ENCODE data around the gene NEAT1.

NEAT1 gene

DNA sequence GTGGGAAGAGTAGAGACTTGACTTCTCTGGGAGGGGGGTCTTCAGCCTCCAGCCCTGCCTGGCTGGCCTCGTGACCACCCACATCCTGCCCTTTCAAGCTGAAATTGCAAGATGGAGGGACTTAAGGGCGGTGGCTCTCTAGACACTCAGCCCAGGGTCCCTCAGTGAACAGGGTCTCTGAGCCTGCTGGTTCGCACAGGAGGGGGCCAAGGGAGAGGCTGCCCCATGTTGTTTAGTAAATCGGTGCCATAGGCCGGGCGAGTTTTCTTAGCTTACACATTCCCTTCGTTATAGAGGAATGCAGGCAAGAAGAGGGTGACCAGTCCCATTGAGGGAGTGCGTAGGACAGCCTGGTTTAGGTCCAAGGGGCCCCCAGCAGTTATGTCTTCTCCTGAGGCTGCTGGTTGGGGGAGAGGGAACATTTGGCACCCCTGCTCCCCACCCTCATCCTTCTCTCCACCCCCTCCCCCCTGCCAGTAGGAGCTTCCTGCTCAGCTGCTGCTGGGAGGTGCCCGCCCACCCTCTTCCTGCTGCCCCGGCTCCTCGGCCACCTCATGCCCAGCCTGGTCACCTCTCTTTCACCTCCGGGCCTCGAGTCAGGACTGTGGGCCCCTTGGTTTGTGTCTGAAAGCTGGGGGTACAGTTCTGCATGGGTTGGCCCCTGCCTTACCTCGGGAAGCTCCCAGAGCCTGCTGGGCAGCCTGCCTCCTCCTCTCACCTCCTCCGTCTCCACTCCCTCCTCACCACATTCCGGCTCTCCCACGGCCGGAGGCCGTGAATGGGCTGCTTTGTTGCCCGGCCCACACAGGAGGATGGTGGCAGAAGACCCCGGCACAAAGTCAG is 32.3 kb upstream of the NEAT1 start:
- DNase-seq, result no peak

- DNase-seq, result peak; percentile 30
These were observed 31.6 kb upstream of the NEAT1 start for GRCh38 chr11:65390996-65391395.

GRCh38 chr11:65392186-65392829 is 30.3 kb upstream of the NEAT1 start:
- no peak for DNase-seq

- DNase-seq, result no peak
These were observed 29.7 kb upstream of the NEAT1 start for GRCh38 chr11:65392899-65393298.

DNA sequence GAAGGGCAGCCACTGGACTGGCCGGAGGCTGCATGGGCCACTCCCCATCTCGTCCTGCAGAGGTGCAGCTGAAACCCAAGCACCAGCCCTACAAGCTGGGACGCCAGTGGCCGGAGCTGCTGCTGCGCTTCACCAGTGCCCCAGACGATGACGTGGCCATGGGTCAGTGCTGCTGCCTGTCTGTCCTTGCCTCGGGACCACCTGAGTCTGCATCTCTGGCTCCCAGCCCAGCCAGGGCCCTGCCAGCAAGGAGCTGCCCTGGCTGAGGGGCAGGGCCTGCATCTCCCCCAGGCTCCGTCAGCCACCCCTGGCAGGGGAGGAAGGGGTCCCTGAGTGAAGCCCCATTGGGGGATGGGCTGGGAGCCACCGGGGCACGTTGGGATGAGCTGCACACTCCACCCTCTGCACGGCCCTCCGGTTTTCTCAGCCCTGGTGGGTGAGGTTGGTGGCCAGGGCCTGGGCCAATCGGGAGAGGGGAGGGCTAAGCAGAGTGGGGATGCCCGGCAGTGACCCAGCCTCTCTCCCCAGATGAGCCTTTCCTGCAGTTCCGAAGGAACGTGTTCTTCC is 29.0 kb upstream of the NEAT1 start:
- no peak for DNase-seq

GRCh38 chr11:65394125-65394536 is 28.5 kb upstream of the NEAT1 start:
- DNase-seq, result no peak

GRCh38 chr11:65395961-65396530 is 26.6 kb upstream of the NEAT1 start:
- no peak for DNase-seq

- no peak for DNase-seq
These were observed 25.5 kb upstream of the NEAT1 start for GRCh38 chr11:65396769-65397745.

- no peak for DNase-seq
These were observed 24.2 kb upstream of the NEAT1 start for GRCh38 chr11:65398362-65398910.

DNA sequence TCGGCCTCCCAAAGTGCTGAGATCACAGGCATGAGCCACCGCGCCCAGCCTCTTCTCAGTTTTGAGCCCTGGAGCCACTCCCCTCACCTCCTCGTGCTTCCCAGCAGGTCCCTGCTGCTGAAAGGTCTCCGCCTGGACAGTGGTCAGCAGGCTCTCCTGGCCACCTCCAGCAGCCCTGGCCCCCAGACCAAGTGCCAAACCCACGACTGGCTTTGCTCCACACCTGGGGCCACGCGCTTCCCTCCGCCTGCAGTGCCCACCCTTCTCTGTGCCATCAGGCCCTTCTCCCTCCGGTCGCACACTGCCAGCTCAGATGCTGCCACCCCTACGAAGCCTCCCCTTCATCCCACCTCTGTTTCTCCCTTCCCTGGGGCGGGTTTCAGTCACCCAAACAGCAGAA is 23.3 kb upstream of the NEAT1 start:
- no peak for DNase-seq

DNA sequence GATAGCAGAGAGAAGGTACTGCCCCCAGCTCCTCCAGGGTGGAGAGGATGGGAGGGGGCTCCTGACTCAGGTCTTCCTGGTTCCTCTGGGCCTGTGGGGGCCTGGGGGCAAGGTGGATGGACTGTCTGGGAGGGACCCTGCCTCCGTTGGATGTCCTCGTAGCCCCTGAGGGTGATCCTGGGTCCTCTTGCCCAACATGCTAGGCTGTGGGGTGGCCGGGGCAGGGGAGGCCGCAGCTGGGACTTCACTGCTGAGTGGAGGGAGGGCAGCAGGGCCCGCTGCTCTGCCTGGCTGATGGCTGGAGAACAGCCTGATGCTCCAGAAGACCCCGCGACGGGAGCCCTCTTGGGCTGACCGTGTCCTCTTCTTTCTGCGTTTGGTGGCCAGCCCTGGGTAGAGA is 22.8 kb upstream of the NEAT1 start:
- no peak for DNase-seq

GRCh38 chr11:65400307-65401072 is 22.1 kb upstream of the NEAT1 start:
- DNase-seq, result no peak

DNA sequence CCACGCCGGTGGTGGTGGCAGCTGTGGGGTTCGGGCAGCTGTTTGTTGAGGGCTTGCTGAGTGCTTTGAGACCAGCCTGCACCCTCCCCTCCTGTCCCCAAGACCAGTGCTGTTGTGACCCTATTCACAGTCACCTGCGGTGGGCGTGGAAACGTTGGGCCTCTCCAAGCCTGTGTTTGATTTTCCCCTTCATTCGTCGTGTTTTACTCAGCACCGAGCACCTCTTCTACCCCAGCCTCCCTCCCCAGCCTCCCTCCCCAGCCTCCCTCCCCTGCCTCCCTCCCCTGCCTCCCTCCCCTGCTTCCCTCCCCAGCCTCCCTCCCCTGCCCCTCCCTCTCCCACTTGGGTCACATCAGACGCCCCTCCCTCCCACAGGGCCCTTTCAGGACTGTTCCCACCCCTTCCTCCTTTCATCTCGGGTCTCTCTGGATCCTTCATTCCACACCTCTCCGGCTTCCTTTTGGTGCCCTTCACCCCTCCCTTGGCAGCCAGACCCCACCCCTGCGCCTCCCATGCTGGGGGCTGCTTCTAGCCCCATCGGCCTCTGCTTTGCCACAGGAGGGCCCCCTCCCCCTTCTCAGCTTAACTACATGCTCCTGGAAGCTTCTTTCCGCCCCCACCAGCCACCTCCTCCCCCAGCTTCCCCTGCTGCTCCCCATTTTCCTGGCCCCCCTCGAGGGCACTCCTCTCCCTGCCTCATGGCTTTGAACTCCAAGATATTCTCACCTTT is 21.4 kb upstream of the NEAT1 start:
- no peak for DNase-seq

- no peak for DNase-seq
These were observed 20.8 kb upstream of the NEAT1 start for GRCh38 chr11:65401803-65402248.

DNA sequence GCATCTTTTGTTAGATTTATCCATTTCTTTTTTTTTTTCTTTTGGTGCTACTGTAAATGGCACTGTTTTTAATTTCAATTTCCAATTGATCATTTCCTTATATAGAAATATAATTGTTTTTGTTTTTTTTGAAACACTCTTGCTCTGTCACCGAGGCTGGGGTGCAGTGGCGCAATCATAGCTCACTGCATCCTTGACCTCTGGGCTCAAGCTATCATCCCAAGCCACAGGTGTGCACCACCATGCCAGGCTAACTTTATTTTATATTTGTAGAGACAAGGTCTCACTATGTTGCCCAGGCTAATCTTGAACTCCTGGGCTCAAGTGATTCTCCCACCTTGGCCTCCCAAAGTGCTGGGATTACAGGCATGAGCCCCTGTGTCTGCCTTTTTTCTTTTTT is 19.8 kb upstream of the NEAT1 start:
- DNase-seq, result no peak

DNA sequence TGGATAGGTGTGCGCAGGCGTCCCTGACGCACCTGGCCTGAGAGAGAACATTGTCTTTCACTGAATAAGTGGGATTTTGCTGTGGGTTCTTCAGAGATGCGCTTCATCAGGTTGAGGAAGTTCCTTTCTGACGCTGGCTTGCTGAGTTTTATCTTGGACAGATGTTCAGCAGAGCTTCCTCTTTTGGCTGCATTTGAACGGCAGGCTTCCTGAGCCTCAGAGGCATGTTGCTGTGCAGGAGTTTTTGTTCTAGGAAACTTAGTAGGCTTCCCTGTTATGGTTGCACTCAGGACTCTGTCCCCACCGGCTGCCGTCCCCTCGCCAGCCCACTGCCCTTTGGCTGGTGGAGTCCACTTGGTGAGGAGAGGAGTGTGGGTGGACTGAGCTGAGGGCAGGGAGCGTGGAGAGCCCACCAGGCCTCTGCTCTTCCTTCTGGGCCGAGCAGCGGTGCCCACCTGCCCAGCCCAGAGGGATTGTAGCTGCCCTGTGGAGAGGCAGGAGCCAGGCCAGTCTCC is 18.9 kb upstream of the NEAT1 start:
- DNase-seq, result no peak

DNA sequence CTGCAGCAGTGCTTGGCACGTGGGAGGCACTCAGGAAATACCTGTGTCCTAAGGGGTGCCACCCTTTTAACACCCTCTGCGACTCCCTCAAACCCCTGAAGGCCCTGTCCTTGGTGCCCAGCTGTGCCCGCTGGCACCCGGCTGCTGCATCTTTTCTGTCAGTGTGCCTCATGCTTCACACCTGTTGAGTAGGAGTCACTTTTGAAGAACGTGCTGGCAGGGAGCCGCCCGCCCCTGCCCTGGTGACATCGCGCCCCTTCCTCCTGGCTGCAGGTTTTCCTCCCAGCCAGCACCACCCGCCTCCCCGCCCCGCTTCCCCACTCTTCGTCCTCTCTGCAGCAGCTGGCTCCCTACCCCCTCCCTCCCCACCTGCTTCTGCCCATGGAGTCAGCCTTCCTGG is 18.4 kb upstream of the NEAT1 start:
- no peak for DNase-seq

DNA sequence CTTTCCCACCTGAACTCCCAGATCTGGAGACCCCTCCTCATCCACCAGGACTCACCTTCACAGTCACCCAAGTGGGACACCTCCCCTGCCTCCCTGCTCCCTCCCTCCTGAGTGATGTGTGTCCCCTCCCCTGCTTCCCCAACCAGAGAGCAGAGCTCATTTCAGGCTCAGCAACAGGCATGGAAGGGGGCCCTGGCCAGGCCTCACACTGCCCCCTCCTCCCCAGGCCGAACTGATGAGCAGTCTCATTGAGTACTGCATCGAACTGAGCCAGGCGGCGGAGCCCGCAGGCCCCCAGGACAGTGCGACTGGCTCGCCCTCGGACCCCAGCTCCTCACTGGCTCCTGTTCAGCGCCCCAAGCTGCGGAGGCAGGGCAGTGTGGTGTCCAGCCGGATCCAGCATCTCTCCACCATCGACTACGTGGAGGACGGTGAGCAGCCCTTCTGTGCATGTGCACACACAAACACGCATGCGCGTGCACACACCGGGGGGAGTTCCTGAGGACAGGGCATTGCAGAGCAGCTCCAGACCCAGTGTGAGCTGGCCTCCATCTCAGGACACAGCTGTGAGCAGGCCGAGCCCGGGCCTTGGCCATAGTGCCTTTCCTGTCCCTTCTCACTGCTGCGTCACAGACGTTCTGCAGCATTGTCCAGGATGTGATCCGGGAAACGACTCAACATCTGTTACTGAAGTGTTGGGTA is 17.8 kb upstream of the NEAT1 start:
- no peak for DNase-seq

DNA sequence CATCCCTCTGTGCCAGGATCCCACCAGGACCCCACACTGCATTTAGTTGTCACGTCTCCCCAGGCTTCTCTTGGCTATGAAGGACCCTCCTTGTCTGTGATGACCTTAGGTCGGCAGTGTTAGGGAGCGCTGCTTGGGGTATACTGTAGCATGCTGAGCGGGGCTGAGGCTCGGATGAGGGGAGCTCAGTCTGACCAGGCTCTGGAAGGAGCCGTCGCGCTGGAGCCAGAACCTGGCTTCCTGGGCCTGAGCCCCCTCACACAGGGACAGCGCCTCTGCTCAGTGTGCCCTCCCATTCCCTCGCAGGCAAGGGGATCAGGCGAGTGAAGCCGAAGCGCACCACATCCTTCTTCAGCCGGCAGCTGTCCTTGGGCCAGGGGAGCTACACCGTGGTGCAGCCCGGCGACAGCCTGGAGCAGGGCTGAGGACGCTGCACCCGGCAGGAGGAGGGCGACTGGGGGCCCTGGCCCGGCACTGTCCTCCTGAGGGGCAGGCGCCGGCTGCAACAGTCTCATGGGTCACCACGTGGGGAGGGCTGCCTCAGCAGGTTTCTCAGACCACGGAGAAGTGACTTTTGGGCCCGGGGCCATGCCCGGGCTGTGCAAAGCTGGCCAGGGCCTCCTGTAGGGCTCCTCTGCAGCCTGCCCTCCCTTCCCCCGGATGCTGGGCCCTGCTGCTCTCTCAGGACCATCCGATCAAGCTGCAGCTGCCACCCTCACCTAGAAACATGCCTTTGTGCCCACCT is 11.5 kb upstream of the NEAT1 start:
- no peak for DNase-seq

Measured in fibroblast of skin of right biceps (primary cell).